Loucy (cell line): ENCODE measurements around the gene FAIM.

Experiments used
- CTCF ChIP-seq: fragments of 200-600 bp; sonication (generic); conservative IDR thresholded peaks from 2 replicates; pipeline ENCODE4 v1.5.1; 2014; ENCODE audit warnings: mild to moderate bottlenecking, antibody characterized with exemption, low read length
- EZH2phosphoT487 ChIP-seq: fragments of 200-600 bp; IDR thresholded peaks from 2 replicates; pipeline ENCODE4 v1.6.1; 2018; ENCODE audit warnings: antibody characterized with exemption, mild to moderate bottlenecking, moderate library complexity, borderline replicate concordance

GRCh38 chr3:138560501-138560900, 48.1 kb upstream of the FAIM start:
- no peak for TF ChIP-seq CTCF
- no peak for TF ChIP-seq EZH2phosphoT487
